A549 treated with AZD2906 at 1 μM for 4 hours (cell line): Measurements from ENCODE around the gene CPA3. TPM values are rescaled to one million over a fixed set of nuclear protein-coding genes. Genes with fewer than 3 reads are reported as not detected.

Experiments
- total RNA-seq: library from RNA; stranded (reverse); fragments of 200-300 nt; extraction: Qiagen RNA extraction; gene quantifications from 5 replicates; pipeline ENCODE4 v1.2.3, GENCODE V29; 2022

CPA3 gene
- total RNA-seq: not detected in 5 replicates

GRCh38 chr3:148865049-148865448 lies at the start of gene CPA3:
CPA3 (plus strand) TSS chr3:148865296; CDS start chr3:148865308, 12 bp downstream.

GRCh38 chr3:148827585-148827984 lies 37.5 kb upstream of the CPA3 start, which contains the start of gene CPB1:
CPB1 (plus strand) TSS chr3:148827811; CDS start chr3:148827824, 13 bp downstream.

Other genes with a start within 250 kb of the CPA3 start
- 0.45 to 0.76 TPM (median 0.61 TPM) in 5 replicates for gene AGTR1, start 167.4 kb upstream of the CPA3 start, total RNA-seq
- gene CPB1, start 37.5 kb upstream of the CPA3 start, total RNA-seq: not detected in 5 replicates
- gene GYG1, start 126.2 kb downstream of the CPA3 start, total RNA-seq: 30.7 to 42.5 TPM (median 33.5 TPM) in 5 replicates
- 11.4 to 19.3 TPM (median 14.2 TPM) in 5 replicates for gene HLTF, start 221.2 kb downstream of the CPA3 start, total RNA-seq